PFSK-1 (cell line): Measurements from ENCODE around the gene SGO2.

Experiments used
- FOXP2 ChIP-seq: optimal IDR thresholded peaks from 2 replicates; pipeline ENCODE3; 2011; ENCODE audit warnings: borderline replicate concordance, control low read depth, inconsistent platforms; ENCODE audit not compliant: insufficient read depth; ENCODE audit errors: extremely low read length, extremely low read depth
- POLR2AphosphoS5 ChIP-seq: IDR thresholded peaks from 2 replicates; pipeline ENCODE4 v1.6.1; 2012; ENCODE audit warnings: low read depth, mild to moderate bottlenecking, control low read depth, low read length, moderate library complexity
- SIN3A ChIP-seq: IDR thresholded peaks from 2 replicates; pipeline ENCODE4 v1.6.1; 2012; ENCODE audit warnings: mild to moderate bottlenecking, low read length, moderate library complexity, borderline replicate concordance; ENCODE audit not compliant: insufficient read depth
- TAF1 ChIP-seq: IDR thresholded peaks from 2 replicates; pipeline ENCODE4 v1.6.1; 2012; ENCODE audit warnings: low read length, control low read depth, borderline replicate concordance; ENCODE audit not compliant: insufficient read depth
- TF ChIP-seq, protein P1 (sequence below), 2 experiments: IDR thresholded peaks; 2 replicates each; pipeline versions ENCODE4 v1.6.1 to v1.8.0; 2011 to 2012; ENCODE audit warnings: low read depth in 2 of 2, low read length in 2 of 2, control low read depth in 1 of 2, inconsistent platforms in 1 of 2, mild to moderate bottlenecking in 1 of 2, moderate library complexity in 1 of 2; ENCODE audit not compliant: insufficient read depth in 1 of 2

SGO2 gene

DNA sequence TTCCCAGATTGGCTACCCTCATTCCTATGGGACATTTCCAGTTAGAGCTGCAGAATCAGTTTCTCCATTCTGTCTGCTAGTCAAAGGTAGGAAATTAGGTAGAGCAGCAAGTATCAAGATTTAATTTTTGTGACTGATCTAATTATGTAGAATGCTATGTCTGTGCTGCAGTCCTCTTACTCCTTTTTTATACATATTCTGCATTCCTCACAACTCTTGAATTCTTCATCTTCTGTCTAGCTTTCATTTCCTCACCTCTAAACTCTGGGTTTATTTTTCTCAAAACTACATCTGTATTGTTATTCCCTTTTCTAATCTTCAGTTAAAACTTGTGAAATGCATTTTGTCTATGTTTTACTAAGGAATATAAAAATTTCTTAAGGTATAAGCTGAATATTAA lies 8.6 kb downstream of the SGO2 start:
- TF ChIP-seq, protein P1, sequence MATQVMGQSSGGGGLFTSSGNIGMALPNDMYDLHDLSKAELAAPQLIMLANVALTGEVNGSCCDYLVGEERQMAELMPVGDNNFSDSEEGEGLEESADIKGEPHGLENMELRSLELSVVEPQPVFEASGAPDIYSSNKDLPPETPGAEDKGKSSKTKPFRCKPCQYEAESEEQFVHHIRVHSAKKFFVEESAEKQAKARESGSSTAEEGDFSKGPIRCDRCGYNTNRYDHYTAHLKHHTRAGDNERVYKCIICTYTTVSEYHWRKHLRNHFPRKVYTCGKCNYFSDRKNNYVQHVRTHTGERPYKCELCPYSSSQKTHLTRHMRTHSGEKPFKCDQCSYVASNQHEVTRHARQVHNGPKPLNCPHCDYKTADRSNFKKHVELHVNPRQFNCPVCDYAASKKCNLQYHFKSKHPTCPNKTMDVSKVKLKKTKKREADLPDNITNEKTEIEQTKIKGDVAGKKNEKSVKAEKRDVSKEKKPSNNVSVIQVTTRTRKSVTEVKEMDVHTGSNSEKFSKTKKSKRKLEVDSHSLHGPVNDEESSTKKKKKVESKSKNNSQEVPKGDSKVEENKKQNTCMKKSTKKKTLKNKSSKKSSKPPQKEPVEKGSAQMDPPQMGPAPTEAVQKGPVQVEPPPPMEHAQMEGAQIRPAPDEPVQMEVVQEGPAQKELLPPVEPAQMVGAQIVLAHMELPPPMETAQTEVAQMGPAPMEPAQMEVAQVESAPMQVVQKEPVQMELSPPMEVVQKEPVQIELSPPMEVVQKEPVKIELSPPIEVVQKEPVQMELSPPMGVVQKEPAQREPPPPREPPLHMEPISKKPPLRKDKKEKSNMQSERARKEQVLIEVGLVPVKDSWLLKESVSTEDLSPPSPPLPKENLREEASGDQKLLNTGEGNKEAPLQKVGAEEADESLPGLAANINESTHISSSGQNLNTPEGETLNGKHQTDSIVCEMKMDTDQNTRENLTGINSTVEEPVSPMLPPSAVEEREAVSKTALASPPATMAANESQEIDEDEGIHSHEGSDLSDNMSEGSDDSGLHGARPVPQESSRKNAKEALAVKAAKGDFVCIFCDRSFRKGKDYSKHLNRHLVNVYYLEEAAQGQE (IDR thresholded peaks at IDR 0.05; ENCODE audit: insufficient read depth in 1 of 2, low read depth in 2 of 2, low read length in 2 of 2): no peak
- TF ChIP-seq FOXP2: no peak

DNA sequence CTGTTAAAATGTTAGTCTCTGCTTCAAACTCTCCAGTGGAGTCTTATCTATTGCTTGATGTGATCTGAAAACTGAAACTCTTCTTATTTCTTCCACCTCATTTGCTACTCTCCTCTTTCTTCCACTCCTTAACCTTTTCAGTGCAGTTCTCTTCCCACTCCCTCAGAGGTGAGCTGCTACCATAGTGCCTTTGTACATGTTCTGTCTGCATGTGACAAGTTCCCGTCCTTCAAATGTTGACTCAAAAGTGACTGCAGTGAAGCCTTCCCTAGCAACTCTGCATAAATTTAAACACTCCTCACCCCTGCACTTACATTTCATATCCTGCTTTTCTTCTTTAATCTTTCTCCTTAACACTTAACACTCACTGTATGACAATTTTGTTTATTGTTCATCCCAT lies 12.1 kb downstream of the SGO2 start:
- TF ChIP-seq SIN3A (no peak), TAF1 (no peak), FOXP2 (no peak), POLR2AphosphoS5 (no peak)
- TF ChIP-seq, protein P1 (IDR thresholded peaks at IDR 0.05; ENCODE audit: insufficient read depth in 1 of 2, low read depth in 2 of 2, low read length in 2 of 2): no peak

DNA sequence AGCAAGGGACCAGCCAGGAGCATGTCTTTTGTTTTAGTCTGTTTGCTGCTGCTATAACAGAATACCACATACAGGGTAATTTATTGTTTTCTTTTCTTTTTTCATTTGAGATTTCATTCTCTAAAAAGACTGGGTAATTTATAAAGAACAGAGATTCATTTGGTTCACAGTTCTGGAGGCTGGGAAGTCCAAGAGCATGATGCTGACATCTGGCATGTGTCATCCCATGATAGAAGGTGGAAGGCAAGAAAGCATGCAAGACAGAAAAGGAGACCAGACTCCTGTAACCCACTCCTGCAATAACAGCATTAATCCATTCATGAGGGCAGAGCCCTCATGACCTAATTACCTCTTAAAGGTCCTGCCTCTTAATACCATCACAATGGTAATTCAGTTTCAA lies 14.8 kb downstream of the SGO2 start:
- TF ChIP-seq SIN3A (no peak), FOXP2 (no peak), POLR2AphosphoS5 (no peak), TAF1 (no peak)
- TF ChIP-seq, protein P1 (IDR thresholded peaks at IDR 0.05; ENCODE audit: insufficient read depth in 1 of 2, low read depth in 2 of 2, low read length in 2 of 2): no peak

DNA sequence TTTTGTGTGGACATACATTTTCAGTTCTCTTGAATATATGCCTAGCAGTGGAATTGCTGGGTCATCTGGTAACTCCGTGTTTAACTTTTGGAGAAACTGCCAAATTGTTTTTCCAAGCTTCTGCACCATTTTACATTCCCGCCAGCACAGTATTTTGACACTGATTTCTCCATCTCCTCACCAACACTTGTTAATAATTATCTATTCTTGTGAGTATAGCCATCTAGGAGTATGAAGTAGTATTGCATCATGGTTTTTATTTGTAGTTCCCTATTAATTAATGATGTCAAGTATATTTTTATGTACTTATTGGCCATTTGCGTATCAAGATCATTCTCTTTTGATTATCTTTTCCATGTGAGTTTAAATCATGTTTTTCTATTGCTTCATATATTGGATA lies 41.9 kb downstream of the SGO2 start:
- TF ChIP-seq FOXP2 (no peak), TAF1 (no peak)

DNA sequence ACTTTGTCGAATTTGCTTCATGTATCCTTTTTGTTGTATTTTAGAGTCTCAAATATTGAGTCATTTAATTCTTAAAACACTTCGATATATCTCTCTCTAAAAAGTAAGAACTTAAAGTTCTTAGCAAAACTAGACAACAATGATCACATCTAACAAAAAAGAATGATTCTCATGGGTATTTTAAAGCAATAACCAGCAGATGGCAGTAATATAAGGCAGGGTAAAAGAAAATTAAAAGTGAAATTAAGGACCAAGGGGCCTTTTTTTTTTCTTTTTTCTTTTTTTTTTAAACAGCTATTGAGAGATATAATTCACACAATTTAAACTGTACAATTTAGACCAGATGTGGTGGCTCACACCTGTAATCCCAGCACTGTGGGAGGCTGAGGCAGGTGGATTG lies 50.0 kb downstream of the SGO2 start:
- TF ChIP-seq FOXP2: no peak
- TF ChIP-seq TAF1: no peak
- TF ChIP-seq, protein P1 (IDR thresholded peaks at IDR 0.05; ENCODE audit: insufficient read depth in 1 of 2, low read depth in 2 of 2, low read length in 2 of 2): no peak
- TF ChIP-seq SIN3A: no peak
- TF ChIP-seq POLR2AphosphoS5: no peak

DNA sequence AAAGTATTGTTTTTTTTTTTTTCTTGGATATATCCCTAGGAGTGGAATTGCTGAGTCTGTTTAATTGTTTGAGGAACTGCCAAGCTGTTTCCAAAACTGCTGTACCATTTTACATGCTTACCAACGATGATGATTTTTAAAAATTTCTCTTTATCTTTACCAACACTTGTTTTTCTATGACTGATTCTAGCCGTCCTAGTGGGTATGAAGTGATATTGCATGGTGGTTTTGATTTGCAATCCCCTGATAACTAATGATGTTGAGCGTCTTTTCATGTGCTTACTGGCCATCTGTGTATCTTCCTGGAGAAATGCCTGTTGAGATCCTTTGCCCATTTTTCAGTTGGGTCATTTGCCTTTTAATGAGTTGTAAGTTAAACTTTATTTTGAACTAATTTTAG lies 51.0 kb downstream of the SGO2 start:
- TF ChIP-seq, protein P1 (IDR thresholded peaks at IDR 0.05; ENCODE audit: insufficient read depth in 1 of 2, low read depth in 2 of 2, low read length in 2 of 2): no peak
- TF ChIP-seq POLR2AphosphoS5: no peak
- TF ChIP-seq SIN3A: no peak
- TF ChIP-seq FOXP2: no peak
- no peak for TF ChIP-seq TAF1
